GM20431 (cell line): ENCODE data around the gene FAM117A.
"Not testable (repeated sequence)": the region's sequence is repeated elsewhere in the genome, so short reads cannot be mapped to it uniquely, and the experiment has no call there.

ENCODE experiments used
- in situ Hi-C: fragments of 300-500 bp; cut with MseI, MboI; formaldehyde crosslinking; loops from one replicate; pipeline ENCODE4 v1.15.0; 2020; ENCODE audit warnings: low sequenced_read_pairs; ENCODE audit not compliant: unreplicated experiment

FAM117A gene

DNA sequence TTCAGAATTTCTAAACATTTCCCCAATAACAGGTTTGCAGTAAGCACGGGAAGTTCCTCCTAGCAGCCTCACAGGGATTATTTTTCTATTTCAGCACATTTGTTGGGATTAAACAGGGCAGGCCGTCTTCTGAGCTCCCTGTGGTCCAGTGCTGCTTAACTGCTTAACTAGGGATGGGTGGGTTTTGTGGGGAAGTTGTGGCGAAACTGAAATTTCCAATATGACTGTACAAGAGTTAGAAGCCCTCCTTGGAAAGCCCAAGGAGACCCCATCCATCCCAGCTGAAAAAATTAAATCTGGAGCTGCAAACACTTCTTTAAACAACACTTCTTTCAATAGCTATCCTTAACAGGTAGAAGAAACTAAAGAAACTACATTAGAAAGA, 22.2 kb downstream of the FAM117A start:
- in situ Hi-C loops: no loop called here

DNA sequence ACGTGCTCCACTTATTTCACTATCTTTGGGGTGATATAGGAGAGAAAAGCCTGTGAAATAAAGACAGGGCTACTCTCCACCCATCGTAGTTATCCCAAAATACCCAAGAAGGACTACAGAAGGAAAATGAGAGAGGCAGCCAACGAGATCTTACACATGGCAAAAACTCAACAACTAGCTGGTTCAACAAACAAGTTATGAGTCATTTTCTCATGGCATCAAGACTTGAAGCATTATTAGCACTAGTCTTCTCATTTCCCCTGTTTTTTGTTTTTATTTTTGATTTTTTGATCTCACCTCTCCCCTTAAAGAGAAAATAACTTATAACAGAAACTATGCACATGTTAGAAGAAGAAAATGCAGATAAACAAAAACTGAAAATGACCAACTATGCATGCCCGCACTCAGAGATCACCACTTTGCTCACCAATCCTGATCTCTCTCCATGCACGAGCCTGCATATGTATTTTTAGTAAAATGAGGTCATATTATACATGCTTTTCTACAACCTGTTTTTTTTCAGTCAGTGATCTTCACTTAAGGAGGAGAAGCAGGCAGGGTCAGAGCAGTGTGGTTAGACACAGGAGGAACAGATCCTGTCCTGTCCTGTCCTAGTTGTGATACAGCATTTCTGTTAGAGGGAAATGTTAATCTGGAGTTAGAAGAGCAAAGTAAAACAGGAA, 22.8 kb downstream of the FAM117A start:
- in situ Hi-C loops: no loop called here

- in situ Hi-C loops: no loop called here
Measured at GRCh38 chr17:49739641-49740271, 24.2 kb downstream of the FAM117A start.

DNA sequence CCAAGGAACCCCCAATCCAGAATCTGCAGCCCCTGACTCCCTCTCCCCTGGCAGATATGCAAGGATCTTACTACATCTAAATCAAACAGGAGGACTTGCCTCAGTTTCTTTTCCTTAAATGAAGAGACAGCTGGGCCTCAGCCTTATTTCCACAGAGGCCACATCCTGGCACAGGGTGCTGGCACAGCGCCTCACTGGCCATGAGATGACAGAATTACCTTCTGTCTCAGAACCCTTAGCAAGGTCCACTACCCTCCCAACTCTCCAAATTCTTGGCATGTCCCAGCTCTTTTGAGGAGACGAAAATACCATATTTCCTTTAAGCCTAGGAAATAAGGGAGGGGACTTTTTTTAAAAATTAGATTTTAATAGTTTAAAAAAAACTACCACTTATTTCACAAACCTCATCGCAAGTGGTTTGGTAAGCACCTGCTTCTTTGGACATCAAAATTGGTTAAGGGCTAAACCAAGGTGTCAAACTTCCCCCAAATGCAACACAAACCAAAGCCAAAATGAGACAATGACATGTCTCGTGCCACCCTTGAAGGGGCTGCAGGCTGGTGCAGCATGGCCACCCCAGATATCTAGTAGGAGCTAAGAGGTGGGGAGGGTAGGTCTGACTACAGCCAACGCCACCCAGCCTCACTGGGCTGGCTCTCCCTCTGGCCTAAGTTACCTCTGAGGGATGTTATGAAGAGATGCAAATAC, 25.3 kb downstream of the FAM117A start:
- in situ Hi-C loops: no loop called here

DNA sequence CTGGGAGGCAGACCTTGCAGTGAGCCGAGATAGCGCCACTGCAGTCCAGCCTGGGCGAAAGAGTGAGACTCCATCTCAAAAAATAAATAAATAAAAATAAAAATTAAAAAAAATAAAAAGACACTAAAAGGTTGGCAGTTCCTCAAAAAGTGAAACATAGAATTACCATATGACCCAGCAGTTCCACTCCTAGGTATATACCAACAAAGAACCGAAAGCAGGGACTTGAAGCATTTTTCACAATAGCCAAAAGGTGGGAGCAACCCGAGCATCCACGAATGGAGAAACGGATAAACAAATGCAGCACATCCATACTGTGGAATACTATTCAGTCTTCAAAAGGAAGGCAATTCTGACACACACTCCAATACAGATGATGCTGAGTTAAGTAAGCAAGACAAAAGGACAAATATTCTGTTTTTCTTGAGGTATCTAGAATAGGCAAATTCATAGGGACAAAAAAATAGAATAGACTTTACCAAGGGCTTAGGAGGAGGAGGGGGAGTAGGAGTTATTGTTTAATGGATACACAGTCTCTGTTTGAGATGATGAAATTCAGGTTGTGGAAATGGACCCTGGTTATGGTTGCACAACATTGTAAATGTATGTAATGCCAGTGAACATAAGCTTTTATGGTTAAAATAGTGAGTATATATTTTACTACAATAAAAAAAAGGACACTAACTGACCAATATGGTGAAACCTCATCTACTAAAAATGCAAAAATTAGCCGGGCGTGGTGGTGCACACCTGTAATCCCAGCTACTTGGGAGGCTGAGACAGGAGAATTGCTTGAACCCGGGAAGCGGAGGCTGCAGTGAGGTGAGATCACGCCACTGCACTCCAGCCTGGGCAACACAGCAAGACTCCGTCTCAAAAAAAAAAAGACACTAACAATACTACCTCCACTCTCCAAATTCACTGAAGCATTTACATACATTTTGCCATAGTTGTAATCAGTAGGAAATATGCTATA, 29.1 kb downstream of the FAM117A start:
- in situ Hi-C loops: no loop called here

DNA sequence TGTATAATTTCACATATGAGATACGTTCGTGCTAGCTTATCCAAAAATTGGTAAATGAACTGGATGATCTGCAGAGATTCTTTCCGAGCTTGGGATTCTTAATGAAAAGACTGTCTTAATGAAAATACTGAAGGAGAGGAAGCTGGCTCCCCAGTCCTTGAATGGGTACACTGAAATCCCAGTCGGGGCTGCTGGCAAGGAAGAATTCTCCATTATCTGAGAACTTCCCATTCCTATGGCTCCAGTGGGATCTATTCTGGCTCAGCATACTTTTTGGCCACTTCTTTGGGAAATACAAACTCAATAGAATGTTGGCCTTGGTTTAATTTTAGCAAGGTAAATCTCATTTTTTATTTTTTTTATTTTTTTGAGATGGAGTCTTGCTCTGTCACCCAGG, 32.5 kb downstream of the FAM117A start:
- in situ Hi-C loops: no loop called here

DNA sequence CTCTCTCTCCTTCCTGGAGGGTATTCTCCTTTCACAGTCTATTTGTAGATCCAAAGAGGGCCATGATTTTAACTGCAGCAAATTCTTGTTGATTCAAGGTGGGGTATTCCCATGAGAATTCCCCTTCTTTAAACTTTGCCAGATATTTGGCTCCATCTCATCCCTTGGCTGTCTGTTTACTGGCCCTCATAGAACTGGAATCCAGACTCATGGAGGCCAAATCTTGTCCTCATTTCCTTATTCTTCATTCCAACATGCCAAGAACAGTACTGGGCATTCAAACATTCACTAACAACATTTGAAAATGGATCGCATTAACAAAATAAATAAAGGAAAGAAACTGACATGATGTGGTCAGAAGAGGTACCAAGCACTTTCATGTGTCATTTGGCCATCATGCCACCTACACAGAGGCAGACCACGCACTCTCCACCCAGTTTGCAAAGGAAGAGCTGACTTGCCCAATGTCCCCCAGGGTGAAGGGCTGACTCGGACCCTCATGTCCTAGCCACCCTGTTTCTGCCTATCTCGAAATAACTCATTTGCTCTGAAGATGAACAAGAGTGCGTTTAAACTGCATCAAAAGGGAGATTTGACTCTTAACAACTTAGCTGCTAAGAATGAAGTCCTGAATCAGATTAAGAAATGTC, 33.0 kb downstream of the FAM117A start:
- in situ Hi-C loops: no loop called here

GRCh38 chr17:49730078-49730784, 33.7 kb downstream of the FAM117A start:
- in situ Hi-C loops: no loop called here

- in situ Hi-C loops: no loop called here
Measured at GRCh38 chr17:49729069-49729468, 34.9 kb downstream of the FAM117A start.

DNA sequence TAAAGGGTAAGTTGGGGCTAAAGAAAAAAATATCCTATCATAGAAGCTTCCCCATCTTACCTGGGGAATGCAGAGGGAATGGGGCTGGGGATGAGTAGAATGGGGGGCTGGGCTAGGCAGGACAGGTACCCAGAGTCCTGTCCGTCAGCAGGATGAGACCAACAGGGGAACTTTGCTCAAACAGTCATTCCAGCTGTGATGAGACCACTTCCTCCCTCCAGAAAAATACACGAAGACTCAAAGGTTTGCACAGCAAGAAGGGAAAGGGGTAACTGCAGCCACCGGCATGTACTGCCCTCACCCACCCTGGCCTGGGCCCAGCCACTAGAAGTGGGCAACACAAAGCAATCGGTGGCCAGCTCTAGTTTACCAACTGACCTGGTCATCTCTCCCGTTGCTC, 35.5 kb downstream of the FAM117A start:
- in situ Hi-C loops: no loop called here

GRCh38 chr17:49727380-49727779, 36.6 kb downstream of the FAM117A start:
- in situ Hi-C loops: no loop called here

DNA sequence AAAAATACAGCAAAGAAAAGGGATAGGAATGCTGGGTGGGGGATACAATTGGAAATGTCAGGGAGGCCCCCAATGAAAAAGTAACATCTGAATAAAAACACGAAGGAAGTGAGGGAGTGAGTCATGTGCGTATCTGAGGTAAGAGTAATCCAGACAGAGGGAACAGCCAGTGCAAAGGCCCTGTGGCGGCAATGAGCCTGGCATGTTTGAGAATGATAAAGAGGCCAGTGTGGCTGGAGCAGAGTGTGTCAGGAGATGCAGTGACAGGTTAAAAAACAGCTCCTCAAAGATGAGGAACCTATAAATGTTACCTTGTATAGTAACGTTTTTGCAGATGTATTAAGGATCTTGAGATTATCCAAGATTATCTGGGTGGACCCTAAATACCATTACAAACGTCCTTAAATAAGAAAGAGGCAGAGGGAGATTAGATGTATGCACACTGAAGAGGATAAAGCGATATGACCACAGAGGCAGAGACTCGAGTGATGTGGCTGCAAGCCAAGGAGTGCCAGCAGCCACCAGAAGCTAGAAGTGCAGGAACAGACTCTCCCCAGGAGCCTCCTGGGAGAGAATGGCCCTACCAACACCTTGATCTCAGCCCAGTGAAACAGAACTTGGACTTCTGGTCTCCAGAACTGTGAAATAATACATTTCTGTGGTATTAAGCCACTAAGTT, 38.3 kb downstream of the FAM117A start:
- in situ Hi-C loops: no loop called here

GRCh38 chr17:49724552-49724951, 39.4 kb downstream of the FAM117A start:
- in situ Hi-C loops: not testable (repeated sequence)

- in situ Hi-C loops: no loop called here
Measured at GRCh38 chr17:49723423-49723822, 40.5 kb downstream of the FAM117A start.

GRCh38 chr17:49722066-49722465, 41.9 kb downstream of the FAM117A start:
- in situ Hi-C loops: no loop called here

- in situ Hi-C loops: loop anchor here (10.0 kb wide), 1 partner anchor 57 kb away; no protein-coding TSS in a partner anchor
Measured at GRCh38 chr17:49717371-49717861, 46.5 kb downstream of the FAM117A start.

- in situ Hi-C loops: loop anchor here (10.0 kb wide), 1 partner anchor 58 kb away; no protein-coding TSS in a partner anchor
Measured at GRCh38 chr17:49716668-49717364, 47.1 kb downstream of the FAM117A start.
